ENCODE data around the gene SLCO2A1.

Gene SLCO2A1

DNA sequence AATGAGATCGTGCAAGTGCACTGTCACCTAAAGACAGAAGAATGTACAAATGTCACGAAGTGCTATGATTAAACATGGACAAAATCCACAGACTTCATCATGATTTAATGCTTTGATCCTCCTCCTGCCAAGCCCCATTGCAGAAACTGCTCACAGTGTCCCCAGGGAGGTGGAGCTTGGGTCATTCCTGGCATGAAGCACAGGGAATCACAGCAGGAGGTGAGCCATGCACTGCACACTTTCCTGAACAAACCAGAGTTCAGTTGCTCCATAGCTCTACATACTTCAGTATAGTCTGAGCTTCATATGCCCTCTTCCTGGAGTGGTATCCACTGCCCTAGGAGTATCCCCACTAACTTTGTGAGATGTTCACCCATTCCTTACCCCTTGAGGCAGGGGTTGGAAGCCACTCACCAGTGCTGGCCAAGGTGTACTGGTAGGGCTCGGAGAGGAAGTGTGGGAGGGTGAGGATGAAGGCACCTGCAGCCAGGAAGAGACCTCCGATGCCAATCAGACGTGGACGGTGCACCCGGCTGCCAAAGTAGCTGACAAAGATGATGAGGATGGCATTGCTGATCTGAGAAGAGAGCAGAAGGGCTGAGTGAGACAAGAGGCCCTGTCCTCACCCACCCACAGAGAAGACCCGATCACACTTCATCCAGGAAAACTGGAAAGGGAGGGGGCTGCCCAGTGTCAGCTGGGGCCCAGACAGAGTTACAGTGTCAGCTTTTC, 56.3 kb downstream of the SLCO2A1 start:
- no peak for FAIRE-seq

DNA sequence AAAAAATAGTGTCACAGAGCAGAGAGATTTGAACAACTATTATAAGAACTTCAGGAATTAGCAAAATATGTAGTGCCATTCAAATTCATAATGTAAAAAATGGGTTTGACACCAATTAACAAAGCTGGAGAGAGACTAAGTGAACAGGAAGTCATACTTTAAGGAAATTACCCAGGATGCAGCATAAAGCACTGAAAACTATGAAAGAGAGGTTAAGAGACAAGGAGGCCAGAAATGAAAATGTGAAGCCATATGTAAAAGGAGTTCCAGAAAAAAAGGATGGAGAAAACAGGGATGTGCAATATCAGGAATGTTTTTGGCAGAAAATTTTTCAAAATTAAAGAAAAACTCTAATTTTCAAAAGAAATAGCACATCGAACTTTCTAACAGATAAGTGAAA, 57.6 kb downstream of the SLCO2A1 start:
- FAIRE-seq: no peak

- no peak for FAIRE-seq
These were observed 58.8 kb downstream of the SLCO2A1 start for GRCh38 chr3:133970916-133971315.

GRCh38 chr3:133970339-133970738, 59.4 kb downstream of the SLCO2A1 start:
- FAIRE-seq: no peak

GRCh38 chr3:133967992-133968892, 61.5 kb downstream of the SLCO2A1 start:
- FAIRE-seq: no peak

DNA sequence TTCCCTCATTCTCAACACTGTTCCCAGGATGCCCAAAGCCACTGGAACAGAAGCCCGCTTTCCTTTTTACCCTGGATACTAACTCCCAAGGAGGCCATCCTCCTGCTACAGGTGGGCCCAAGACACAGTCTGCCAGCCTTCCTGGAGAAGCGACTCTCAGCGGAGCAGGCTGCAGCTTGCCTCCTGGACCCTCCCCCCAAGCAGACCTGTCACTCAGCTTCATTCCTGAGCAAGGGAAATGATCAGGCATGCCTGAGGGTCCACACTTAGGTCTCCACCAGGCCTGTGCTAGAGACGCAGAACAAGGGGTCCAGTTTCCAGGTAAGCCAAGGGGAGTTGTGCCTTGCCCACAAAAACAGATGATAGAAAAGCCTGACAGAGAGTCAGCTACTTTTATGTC, 62.8 kb downstream of the SLCO2A1 start:
- no peak for FAIRE-seq

GRCh38 chr3:133965906-133966305, 63.8 kb downstream of the SLCO2A1 start:
- no peak for FAIRE-seq

GRCh38 chr3:133965013-133965570, 64.6 kb downstream of the SLCO2A1 start:
- no peak for FAIRE-seq

GRCh38 chr3:133964547-133964946, 65.2 kb downstream of the SLCO2A1 start:
- FAIRE-seq: no peak

- no peak for FAIRE-seq
These were observed 65.9 kb downstream of the SLCO2A1 start for GRCh38 chr3:133963657-133964396.

DNA sequence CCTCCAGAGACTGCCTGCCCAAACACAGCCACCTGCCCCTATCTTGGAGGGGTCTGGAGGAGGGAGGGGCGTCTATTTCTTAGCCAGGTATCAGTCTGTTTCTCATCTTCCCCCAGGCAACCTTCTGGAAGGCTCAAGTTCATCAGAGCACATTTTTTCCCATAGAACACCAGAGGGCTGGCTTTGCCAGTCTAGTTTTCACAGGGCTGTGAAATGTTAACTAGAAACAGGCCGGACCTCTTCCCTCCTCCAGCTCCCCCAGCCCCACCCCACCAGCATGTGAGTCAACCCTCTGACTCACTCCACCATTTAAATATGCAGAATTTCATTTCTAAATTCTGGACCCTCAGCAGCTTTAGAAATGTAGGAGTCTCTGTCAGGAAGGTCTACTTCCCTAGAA, 66.9 kb downstream of the SLCO2A1 start:
- no peak for FAIRE-seq

GRCh38 chr3:133958071-133958805, 71.5 kb downstream of the SLCO2A1 start:
- no peak for FAIRE-seq

- FAIRE-seq: no peak
These were observed 72.7 kb downstream of the SLCO2A1 start for GRCh38 chr3:133956982-133957381.

GRCh38 chr3:133956353-133956752, 73.4 kb downstream of the SLCO2A1 start:
- FAIRE-seq: no peak

- no peak for FAIRE-seq
These were observed 73.8 kb downstream of the SLCO2A1 start for GRCh38 chr3:133955892-133956291.

DNA sequence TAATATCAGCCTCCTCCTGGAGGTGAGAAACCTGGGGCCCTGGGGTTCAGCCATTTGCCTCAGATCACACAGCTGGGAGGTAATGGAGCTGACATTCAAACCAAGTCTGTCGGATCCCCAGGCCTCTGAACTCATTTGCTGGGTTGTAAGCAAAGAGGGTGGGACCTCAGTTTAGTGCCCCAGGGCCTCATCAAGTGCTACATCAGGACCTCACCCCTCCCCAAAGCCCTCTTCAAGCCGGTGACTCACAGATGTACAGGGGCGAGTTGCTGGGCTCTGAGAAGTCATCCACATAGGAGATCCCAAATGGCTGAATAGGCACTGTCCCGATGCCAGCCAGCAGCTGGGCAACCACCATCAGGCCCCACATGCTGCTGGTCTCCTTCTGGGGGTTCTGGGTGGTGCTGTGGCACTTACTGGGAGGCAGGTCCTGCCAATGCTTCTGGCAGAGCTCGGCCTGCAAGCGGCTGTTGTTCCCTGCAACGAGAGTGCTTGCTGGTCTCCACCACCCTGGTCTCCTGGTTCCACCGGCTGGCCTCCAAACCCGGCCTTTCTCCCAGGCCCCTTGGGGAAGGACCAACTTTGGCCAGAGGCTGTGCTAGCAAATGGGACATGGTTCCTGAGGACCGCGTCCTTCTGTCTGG, 74.9 kb downstream of the SLCO2A1 start:
- no peak for FAIRE-seq

DNA sequence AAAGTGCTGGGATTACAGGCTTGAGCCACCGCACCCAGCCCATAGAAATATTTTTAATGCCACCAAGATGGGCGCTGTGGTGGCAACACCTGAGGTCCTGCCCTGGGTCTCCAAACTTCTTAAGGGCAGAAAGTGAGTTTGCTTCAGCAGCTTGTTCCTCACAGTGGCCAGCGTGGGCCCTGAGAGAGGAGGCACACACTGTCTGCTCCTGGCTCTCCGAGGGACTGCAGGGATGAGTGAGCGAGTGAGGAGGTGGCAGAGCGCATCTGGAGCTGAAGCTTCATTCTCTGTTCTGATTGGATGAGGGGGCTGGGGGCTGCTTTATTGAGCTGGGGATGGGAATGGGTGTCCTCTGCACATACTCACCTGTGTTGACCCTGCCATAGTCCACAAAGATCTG, 76.4 kb downstream of the SLCO2A1 start:
- FAIRE-seq: no peak

- FAIRE-seq: no peak
These were observed 80.3 kb downstream of the SLCO2A1 start for GRCh38 chr3:133949438-133949837.

DNA sequence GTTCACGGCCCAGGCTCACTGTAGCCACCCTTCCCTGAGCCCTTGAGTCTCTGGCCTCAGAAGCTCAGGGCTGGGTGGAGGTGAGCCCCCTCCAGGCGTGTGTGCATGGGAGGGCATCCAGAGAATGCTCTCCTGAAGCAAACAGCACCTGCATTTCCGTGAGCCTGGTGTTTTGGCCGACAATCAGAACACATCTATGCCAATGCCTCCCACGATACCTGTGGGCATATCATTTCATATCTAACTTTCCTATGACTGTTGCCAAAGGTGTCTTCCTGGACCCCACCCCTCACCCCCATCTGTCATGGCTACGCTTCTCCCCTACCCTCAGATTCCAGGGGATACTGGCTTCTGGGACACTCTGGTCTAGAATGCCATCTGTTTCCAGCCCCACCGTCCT, 80.7 kb downstream of the SLCO2A1 start:
- no peak for FAIRE-seq

- FAIRE-seq: no peak
These were observed 81.5 kb downstream of the SLCO2A1 start for GRCh38 chr3:133948131-133948810.

GRCh38 chr3:133945381-133946095, 84.2 kb downstream of the SLCO2A1 start:
- no peak for FAIRE-seq
